Measurements from ENCODE around the gene PSME1. TPM values are rescaled to one million over a fixed set of nuclear protein-coding genes. Genes with fewer than 3 reads are reported as not detected.

The PSME1 gene
- polyA plus RNA-seq, 1 donor (not counting 4 experiments of a cell fraction or from before 2014, with no cell fraction given): 75.1 TPM

DNA sequence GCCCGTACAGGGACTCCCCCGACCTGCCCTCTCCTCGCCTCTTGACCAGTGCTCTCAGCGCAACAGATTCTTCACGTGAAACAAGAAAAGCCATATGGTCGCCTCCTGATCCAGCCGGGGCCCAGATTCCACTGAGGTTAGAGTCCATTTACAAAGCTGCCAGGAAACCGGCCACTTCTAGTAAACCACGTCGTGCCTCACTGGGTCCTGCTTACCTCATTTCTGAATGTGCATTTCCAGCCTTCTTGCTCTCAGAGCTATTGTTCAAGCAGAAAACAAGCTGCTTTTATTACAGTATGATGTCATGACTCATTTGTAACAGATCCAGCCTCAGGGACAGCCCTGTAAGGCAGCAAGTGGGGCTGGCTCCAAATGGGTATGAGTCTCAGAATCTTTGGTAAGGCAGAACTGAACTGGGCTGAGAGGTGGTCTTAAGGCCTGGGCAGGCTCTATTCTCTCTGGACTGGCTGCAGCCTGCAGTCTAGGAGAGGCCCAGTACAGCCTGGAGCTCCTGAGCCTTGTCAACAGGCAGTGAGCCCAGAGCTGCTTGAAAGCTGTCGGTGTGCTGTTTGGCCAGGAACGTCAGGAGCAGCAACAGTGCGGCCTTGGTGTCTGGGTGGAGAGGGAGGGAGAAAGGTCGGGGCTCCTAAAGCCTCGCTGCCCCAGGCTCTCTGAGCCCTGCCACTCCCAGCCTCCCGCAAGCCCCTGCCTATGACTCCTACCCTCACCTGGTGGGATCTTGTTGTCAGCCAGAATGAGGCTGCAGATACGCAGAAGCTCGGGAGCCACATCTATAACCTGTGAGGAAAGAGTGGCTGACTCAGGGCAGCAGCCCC is 44.2 kb downstream of the PSME1 start:
- Histone ChIP-seq H3K9me1 (ENCODE audit: control insufficient read depth, extremely low read depth, insufficient read depth, low read length) (no peaks in the 10 kb centered on the region), H2AFZ (ENCODE audit: control insufficient read depth, low read length) (no peak overlapping the region), H3K4me2 (ENCODE audit: control insufficient read depth, extremely low read depth, insufficient read depth, low read depth, low read length) (no peak overlapping the region), H3K9ac (ENCODE audit: control insufficient read depth, extremely low read depth, insufficient read depth, low read length) (no peak overlapping the region), H3K79me2 (ENCODE audit: control insufficient read depth, insufficient read depth, low read length) (no peaks in the 10 kb centered on the region), H3K27ac (ENCODE audit: control insufficient read depth, insufficient read depth, low read length) (no peak overlapping the region), H3K27me3 (ENCODE audit: control insufficient read depth, extremely low read depth, insufficient read depth, low read length) (no peaks in the 10 kb centered on the region), H3K9me3 (ENCODE audit: control insufficient read depth, low read depth, low read length) (no peaks in the 10 kb centered on the region), H3K4me1 (ENCODE audit: control insufficient read depth, extremely low read depth, insufficient read depth, low read length) (no peaks in the 10 kb centered on the region), H3K4me3 (ENCODE audit: control insufficient read depth in 2 of 3, extremely low read depth in 1 of 3, insufficient read depth in 2 of 3, low read depth in 1 of 3, low read length in 3 of 3) (no peak overlapping the region), H3K36me3 (ENCODE audit: control insufficient read depth in 2 of 2, extremely low read depth in 1 of 2, insufficient read depth in 2 of 2, low read length in 2 of 2) (peaks cover 47 to 57% of the 10 kb centered on the region in 2 experiments), H4K20me1 (ENCODE audit: control insufficient read depth, extremely low read depth, insufficient read depth, low read length) (peaks cover 8% of the 10 kb centered on the region)
- dilution Hi-C loops (cut with MboI; ENCODE audit: extremely low pct_ligation_motif_present, low sequenced_read_pairs): no loop called here
- FAIRE-seq: no peak
- TF ChIP-seq, protein P1, sequence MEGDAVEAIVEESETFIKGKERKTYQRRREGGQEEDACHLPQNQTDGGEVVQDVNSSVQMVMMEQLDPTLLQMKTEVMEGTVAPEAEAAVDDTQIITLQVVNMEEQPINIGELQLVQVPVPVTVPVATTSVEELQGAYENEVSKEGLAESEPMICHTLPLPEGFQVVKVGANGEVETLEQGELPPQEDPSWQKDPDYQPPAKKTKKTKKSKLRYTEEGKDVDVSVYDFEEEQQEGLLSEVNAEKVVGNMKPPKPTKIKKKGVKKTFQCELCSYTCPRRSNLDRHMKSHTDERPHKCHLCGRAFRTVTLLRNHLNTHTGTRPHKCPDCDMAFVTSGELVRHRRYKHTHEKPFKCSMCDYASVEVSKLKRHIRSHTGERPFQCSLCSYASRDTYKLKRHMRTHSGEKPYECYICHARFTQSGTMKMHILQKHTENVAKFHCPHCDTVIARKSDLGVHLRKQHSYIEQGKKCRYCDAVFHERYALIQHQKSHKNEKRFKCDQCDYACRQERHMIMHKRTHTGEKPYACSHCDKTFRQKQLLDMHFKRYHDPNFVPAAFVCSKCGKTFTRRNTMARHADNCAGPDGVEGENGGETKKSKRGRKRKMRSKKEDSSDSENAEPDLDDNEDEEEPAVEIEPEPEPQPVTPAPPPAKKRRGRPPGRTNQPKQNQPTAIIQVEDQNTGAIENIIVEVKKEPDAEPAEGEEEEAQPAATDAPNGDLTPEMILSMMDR (optimal IDR thresholded peaks at IDR 0.05 in 1 of 3, IDR thresholded peaks at IDR 0.05 in 1 of 3, conservative IDR thresholded peaks at IDR 0.05 in 1 of 3; ENCODE audit: extremely low read depth in 1 of 3, insufficient read depth in 2 of 3, low read length in 3 of 3): no peak
- TF ChIP-seq EZH2 (IDR thresholded peaks at IDR 0.05; ENCODE audit: low read length): no peak
- DNase-seq (ENCODE audit: low read depth, low spot score): no peak

DNA sequence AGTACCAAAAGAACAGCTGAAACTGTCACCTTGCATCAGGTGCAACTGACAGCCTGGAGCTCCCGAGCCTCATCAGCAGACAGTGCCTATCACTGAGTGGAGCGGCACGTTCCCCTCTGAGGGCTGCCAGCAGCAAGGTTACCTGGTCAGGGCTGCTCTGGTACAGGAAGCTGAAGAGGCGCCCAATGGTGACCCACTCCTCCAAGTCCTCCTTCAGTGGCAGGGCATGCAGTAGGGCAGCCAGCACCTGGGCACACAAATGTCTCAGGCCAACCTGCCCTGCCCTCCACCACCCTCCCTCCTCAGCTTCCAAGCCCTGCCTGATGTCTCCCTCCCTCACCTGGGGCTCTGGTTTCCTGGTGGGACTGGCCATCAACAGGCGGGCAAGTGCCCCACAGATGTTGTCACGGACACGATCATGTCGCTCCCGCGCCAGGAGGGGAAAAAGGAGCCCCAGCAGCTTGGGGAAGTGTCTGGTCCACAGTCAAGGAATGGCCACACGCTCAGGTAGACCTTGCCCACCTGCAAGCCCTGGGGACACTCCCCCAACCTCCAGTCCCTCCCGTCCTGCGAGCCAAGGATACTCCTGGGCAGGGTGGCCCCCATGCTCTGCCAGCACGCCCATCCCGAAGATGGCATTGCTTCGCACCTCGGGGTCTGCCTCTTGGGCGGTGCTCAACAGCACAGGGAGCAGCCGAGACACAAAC is 45.5 kb downstream of the PSME1 start:
- H4K20me1 ChIP-seq (ENCODE audit: control insufficient read depth, extremely low read depth, insufficient read depth, low read length): peaks cover 8% of the 10 kb centered on the region
- H3K9me3 ChIP-seq (ENCODE audit: control insufficient read depth, low read depth, low read length): no peaks in the 10 kb centered on the region
- no peak overlapping the region for H3K4me2 ChIP-seq (ENCODE audit: control insufficient read depth, extremely low read depth, insufficient read depth, low read depth, low read length)
- peaks cover 58 to 60% of the 10 kb centered on the region in 2 experiments for H3K36me3 ChIP-seq (ENCODE audit: control insufficient read depth in 2 of 2, extremely low read depth in 1 of 2, insufficient read depth in 2 of 2, low read length in 2 of 2)
- TF ChIP-seq EZH2 (IDR thresholded peaks at IDR 0.05; ENCODE audit: low read length): no peak
- TF ChIP-seq, protein P1 (optimal IDR thresholded peaks at IDR 0.05 in 1 of 3, IDR thresholded peaks at IDR 0.05 in 1 of 3, conservative IDR thresholded peaks at IDR 0.05 in 1 of 3; ENCODE audit: extremely low read depth in 1 of 3, insufficient read depth in 2 of 3, low read length in 3 of 3): no peak
- no peaks in the 10 kb centered on the region for H3K9me1 ChIP-seq (ENCODE audit: control insufficient read depth, extremely low read depth, insufficient read depth, low read length)
- no peak overlapping the region for H2AFZ ChIP-seq (ENCODE audit: control insufficient read depth, low read length)
- no peaks in the 10 kb centered on the region for H3K79me2 ChIP-seq (ENCODE audit: control insufficient read depth, insufficient read depth, low read length)
- dilution Hi-C loops (cut with MboI; ENCODE audit: extremely low pct_ligation_motif_present, low sequenced_read_pairs): no loop called here
- no peaks in the 10 kb centered on the region for H3K27me3 ChIP-seq (ENCODE audit: control insufficient read depth, extremely low read depth, insufficient read depth, low read length)
- no peaks in the 10 kb centered on the region for H3K4me1 ChIP-seq (ENCODE audit: control insufficient read depth, extremely low read depth, insufficient read depth, low read length)
- FAIRE-seq (no peak), DNase-seq (ENCODE audit: low read depth, low spot score) (no peak)
- no peak overlapping the region for H3K4me3 ChIP-seq (ENCODE audit: control insufficient read depth in 2 of 3, extremely low read depth in 1 of 3, insufficient read depth in 2 of 3, low read depth in 1 of 3, low read length in 3 of 3)
- H3K27ac ChIP-seq (ENCODE audit: control insufficient read depth, insufficient read depth, low read length): no peak overlapping the region
- H3K9ac ChIP-seq (ENCODE audit: control insufficient read depth, extremely low read depth, insufficient read depth, low read length): no peak overlapping the region

All from keratinocyte (primary cell).